ENCODE measurements around the gene DMWD.

Gene DMWD

DNA sequence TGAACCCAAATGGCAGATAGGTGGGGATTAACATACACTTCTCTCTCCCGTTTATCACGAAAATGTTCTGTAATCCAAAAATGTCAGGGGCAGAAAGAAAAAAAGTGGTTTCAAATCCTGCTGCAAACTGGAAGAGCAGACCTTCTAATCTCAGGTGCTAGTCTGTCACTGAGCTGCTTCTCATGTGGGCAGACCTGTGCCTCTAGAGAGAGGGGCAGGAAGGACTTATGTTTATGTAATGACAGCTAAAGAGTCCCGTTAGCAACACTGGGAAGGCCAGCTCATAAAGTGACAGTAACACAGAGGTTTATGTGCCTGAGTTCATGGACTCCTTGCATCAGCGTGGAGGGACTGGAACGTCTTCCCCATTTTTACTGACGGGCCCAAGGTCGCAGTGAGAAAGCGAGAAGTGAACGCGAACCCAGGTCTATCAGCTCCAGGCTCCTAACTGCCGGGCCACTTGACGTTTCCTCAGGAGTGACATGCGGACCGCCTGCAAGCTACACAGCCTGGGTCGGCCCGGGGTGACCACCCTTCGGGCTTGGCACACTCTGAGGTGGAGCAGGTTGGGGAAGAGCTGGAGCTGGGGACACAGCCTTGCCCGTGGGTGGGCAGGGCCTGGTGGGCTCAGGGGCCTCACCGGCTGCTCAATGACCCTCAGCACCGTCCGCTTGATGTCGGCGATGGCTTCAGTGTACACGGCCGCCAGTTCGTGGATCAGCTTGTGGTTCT lies 32.1 kb upstream of the DMWD start:
- Histone ChIP-seq H3K27me3 (ENCODE audit: control insufficient read depth in 5 of 5, insufficient read depth in 4 of 5, low read length in 5 of 5) (no peaks in the 10 kb centered on the region), H3K36me3 (ENCODE audit: control insufficient read depth in 5 of 5, insufficient read depth in 5 of 5, low read length in 5 of 5) (peaks cover 0 to 97% (median 96%) of the 10 kb centered on the region in 5 donors), H3K4me1 (ENCODE audit: control insufficient read depth in 5 of 5, insufficient read depth in 5 of 5, low read length in 5 of 5) (no peaks in the 10 kb centered on the region), H3K4me3 (ENCODE audit: low read depth in 1 of 5, low read length in 5 of 5) (no peak overlapping the region), H3K27ac (ENCODE audit: low read depth, low read length) (no peak overlapping the region), H3K9me3 (ENCODE audit: control insufficient read depth in 5 of 5, low read length in 5 of 5) (no peaks in the 10 kb centered on the region), H3K9ac (ENCODE audit: low read length in 5 of 5) (no peak overlapping the region)

DNA sequence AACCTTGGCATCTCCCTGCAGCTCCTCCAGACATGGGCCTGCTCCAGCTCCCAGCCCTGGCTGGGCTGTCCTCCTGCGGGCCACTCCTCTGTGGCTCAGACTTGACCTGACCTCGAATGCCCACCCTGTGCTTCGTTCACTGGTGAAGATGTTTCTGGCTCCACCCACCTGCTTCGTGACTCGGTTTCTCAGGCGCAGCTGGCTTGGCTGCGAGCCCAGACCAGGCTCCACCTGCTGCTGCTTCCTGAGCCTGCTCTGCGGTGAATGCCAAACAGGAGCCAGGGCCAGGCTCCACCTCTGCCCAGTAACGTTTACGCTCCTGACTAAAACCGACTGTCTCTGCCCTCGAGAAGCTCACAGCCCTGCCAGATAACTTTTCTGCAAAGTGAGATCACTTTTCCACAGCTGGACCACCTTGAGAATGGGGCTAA lies 31.4 kb upstream of the DMWD start:
- Histone ChIP-seq H3K9me3 (ENCODE audit: control insufficient read depth in 5 of 5, low read length in 5 of 5) (no peaks in the 10 kb centered on the region), H3K36me3 (ENCODE audit: control insufficient read depth in 5 of 5, insufficient read depth in 5 of 5, low read length in 5 of 5) (peaks cover 0 to 97% (median 94%) of the 10 kb centered on the region in 5 donors), H3K4me1 (ENCODE audit: control insufficient read depth in 5 of 5, insufficient read depth in 5 of 5, low read length in 5 of 5) (no peaks in the 10 kb centered on the region), H3K4me3 (ENCODE audit: low read depth in 1 of 5, low read length in 5 of 5) (no peak overlapping the region), H3K27ac (ENCODE audit: low read depth, low read length) (no peak overlapping the region), H3K27me3 (ENCODE audit: control insufficient read depth in 5 of 5, insufficient read depth in 4 of 5, low read length in 5 of 5) (no peaks in the 10 kb centered on the region), H3K9ac (ENCODE audit: low read length in 5 of 5) (no peak overlapping the region)

DNA sequence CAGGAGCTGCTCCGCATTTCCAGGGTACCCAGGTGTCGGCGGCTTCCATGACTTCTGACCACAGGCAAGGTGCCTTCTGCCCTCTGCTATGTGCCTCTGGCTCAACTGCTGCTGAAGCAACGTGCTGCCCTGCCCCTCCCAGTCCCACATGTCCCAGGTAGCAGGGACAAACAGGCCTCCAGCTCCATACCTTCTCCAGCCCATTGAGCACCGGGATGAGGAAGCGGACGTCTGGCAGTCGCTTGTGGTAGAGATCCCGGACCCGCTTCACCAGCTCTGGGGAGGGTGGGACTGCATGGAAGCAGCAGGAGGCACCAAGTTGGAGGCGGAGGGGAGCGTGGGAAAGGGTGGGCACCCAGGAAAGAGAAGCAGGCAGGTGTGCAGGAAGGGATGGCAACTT lies 30.5 kb upstream of the DMWD start:
- H3K4me1 ChIP-seq (ENCODE audit: control insufficient read depth in 5 of 5, insufficient read depth in 5 of 5, low read length in 5 of 5): no peaks in the 10 kb centered on the region
- H3K36me3 ChIP-seq (ENCODE audit: control insufficient read depth in 5 of 5, insufficient read depth in 5 of 5, low read length in 5 of 5): peaks cover 0 to 95% (median 85%) of the 10 kb centered on the region in 5 donors
- no peak overlapping the region for H3K4me3 ChIP-seq (ENCODE audit: low read depth in 1 of 5, low read length in 5 of 5)
- H3K9me3 ChIP-seq (ENCODE audit: control insufficient read depth in 5 of 5, low read length in 5 of 5): no peaks in the 10 kb centered on the region
- no peaks in the 10 kb centered on the region for H3K27me3 ChIP-seq (ENCODE audit: control insufficient read depth in 5 of 5, insufficient read depth in 4 of 5, low read length in 5 of 5)
- no peak overlapping the region for H3K9ac ChIP-seq (ENCODE audit: low read length in 5 of 5)
- H3K27ac ChIP-seq (ENCODE audit: low read depth, low read length): no peak overlapping the region

GRCh38 chr19:45822716-45823115 lies 30.1 kb upstream of the DMWD start:
- H3K9ac ChIP-seq (ENCODE audit: low read length in 5 of 5): no peak overlapping the region
- no peak overlapping the region for H3K27ac ChIP-seq (ENCODE audit: low read depth, low read length)
- H3K27me3 ChIP-seq (ENCODE audit: control insufficient read depth in 5 of 5, insufficient read depth in 4 of 5, low read length in 5 of 5): no peaks in the 10 kb centered on the region
- H3K4me3 ChIP-seq (ENCODE audit: low read depth in 1 of 5, low read length in 5 of 5): no peak overlapping the region
- H3K36me3 ChIP-seq (ENCODE audit: control insufficient read depth in 5 of 5, insufficient read depth in 5 of 5, low read length in 5 of 5): peaks cover 0 to 95% (median 81%) of the 10 kb centered on the region in 5 donors
- H3K4me1 ChIP-seq (ENCODE audit: control insufficient read depth in 5 of 5, insufficient read depth in 5 of 5, low read length in 5 of 5): no peaks in the 10 kb centered on the region
- no peaks in the 10 kb centered on the region for H3K9me3 ChIP-seq (ENCODE audit: control insufficient read depth in 5 of 5, low read length in 5 of 5)

DNA sequence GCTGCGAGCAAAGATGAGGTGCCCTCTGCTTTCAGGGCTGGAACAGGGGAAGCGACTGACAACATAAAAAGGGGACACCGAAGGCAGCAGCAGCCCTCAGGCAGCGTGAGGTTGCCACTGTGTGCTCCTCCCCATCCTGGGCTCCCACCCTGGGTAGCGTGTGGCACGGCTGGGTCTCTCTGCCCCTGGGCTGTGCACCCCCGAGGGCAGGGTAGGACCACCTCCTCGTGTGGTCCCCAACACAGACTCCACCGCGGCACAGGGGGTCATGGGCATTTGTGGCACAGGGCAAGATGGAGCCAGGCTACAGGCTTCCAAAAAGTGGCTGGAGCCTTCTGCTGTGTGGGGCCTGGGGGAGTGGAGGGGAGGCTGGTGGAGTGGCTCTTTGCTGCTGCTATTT lies 28.9 kb upstream of the DMWD start:
- no peak overlapping the region for H3K27ac ChIP-seq (ENCODE audit: low read depth, low read length)
- peaks cover 0 to 85% (median 69%) of the 10 kb centered on the region in 5 donors for H3K36me3 ChIP-seq (ENCODE audit: control insufficient read depth in 5 of 5, insufficient read depth in 5 of 5, low read length in 5 of 5)
- peaks cover 0 to 3% (median 0%) of the 10 kb centered on the region in 5 donors for H3K4me1 ChIP-seq (ENCODE audit: control insufficient read depth in 5 of 5, insufficient read depth in 5 of 5, low read length in 5 of 5)
- H3K9me3 ChIP-seq (ENCODE audit: control insufficient read depth in 5 of 5, low read length in 5 of 5): no peaks in the 10 kb centered on the region
- H3K4me3 ChIP-seq (ENCODE audit: low read depth in 1 of 5, low read length in 5 of 5): no peak overlapping the region
- no peaks in the 10 kb centered on the region for H3K27me3 ChIP-seq (ENCODE audit: control insufficient read depth in 5 of 5, insufficient read depth in 4 of 5, low read length in 5 of 5)
- no peak overlapping the region for H3K9ac ChIP-seq (ENCODE audit: low read length in 5 of 5)

- Histone ChIP-seq H3K9me3 (ENCODE audit: control insufficient read depth in 5 of 5, low read length in 5 of 5) (no peaks in the 10 kb centered on the region), H3K9ac (ENCODE audit: low read length in 5 of 5) (no peak overlapping the region), H3K27me3 (ENCODE audit: control insufficient read depth in 5 of 5, insufficient read depth in 4 of 5, low read length in 5 of 5) (no peaks in the 10 kb centered on the region), H3K4me1 (ENCODE audit: control insufficient read depth in 5 of 5, insufficient read depth in 5 of 5, low read length in 5 of 5) (peaks cover 0 to 3% (median 0%) of the 10 kb centered on the region in 5 donors), H3K36me3 (ENCODE audit: control insufficient read depth in 5 of 5, insufficient read depth in 5 of 5, low read length in 5 of 5) (peaks cover 0 to 80% (median 65%) of the 10 kb centered on the region in 5 donors), H3K4me3 (ENCODE audit: low read depth in 1 of 5, low read length in 5 of 5) (no peak overlapping the region), H3K27ac (ENCODE audit: low read depth, low read length) (no peak overlapping the region)
These were observed 28.5 kb upstream of the DMWD start for GRCh38 chr19:45821103-45821521.

- Histone ChIP-seq H3K4me1 (ENCODE audit: control insufficient read depth in 5 of 5, insufficient read depth in 5 of 5, low read length in 5 of 5) (peaks cover 0 to 7% (median 0%) of the 10 kb centered on the region in 5 donors), H3K9ac (ENCODE audit: low read length in 5 of 5) (no peak overlapping the region), H3K36me3 (ENCODE audit: control insufficient read depth in 5 of 5, insufficient read depth in 5 of 5, low read length in 5 of 5) (peaks cover 0 to 75% (median 59%) of the 10 kb centered on the region in 5 donors), H3K27me3 (ENCODE audit: control insufficient read depth in 5 of 5, insufficient read depth in 4 of 5, low read length in 5 of 5) (no peaks in the 10 kb centered on the region), H3K27ac (ENCODE audit: low read depth, low read length) (no peak overlapping the region), H3K9me3 (ENCODE audit: control insufficient read depth in 5 of 5, low read length in 5 of 5) (no peaks in the 10 kb centered on the region), H3K4me3 (ENCODE audit: low read depth in 1 of 5, low read length in 5 of 5) (no peak overlapping the region)
These were observed 27.9 kb upstream of the DMWD start for GRCh38 chr19:45820413-45821102.

- H3K4me3 ChIP-seq (ENCODE audit: low read depth in 1 of 5, low read length in 5 of 5): no peak overlapping the region
- H3K36me3 ChIP-seq (ENCODE audit: control insufficient read depth in 5 of 5, insufficient read depth in 5 of 5, low read length in 5 of 5): peaks cover 0 to 67% (median 51%) of the 10 kb centered on the region in 5 donors
- H3K4me1 ChIP-seq (ENCODE audit: control insufficient read depth in 5 of 5, insufficient read depth in 5 of 5, low read length in 5 of 5): peaks cover 0 to 12% (median 0%) of the 10 kb centered on the region in 5 donors
- H3K27me3 ChIP-seq (ENCODE audit: control insufficient read depth in 5 of 5, insufficient read depth in 4 of 5, low read length in 5 of 5): peaks cover 0 to 4% (median 2%) of the 10 kb centered on the region in 5 donors
- H3K27ac ChIP-seq (ENCODE audit: low read depth, low read length): no peak overlapping the region
- H3K9me3 ChIP-seq (ENCODE audit: control insufficient read depth in 5 of 5, low read length in 5 of 5): no peaks in the 10 kb centered on the region
- H3K9ac ChIP-seq (ENCODE audit: low read length in 5 of 5): no peak overlapping the region
These were observed 27.1 kb upstream of the DMWD start for GRCh38 chr19:45819769-45820168.

DNA sequence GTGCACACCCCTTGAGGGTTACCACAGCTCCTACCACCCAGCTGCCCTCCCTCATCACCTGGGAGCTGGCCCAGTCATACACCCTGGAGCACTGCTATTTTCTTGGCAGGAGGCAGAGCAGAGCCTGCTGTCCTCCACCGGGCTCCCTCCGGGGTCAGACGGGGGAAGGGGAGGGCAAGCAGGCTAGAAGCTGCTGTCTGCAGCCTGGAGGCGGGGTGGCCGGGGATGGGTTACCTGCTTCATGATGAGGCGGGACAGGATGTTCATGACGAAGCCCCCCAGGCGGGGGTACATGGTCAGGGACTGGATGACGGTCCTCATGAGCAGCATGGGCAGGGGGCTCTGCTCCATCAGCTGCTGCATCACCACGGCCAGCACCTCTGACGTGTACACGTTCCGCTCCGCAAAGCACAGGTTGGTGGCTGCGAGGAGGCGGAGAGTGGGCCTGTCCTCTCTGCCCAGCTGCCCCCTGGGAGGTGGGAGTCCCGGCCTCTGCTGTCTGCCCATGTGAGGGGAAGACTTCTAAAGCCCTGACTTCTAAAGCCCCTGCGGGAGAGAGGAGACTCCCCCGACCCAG lies 25.2 kb upstream of the DMWD start:
- H3K36me3 ChIP-seq (ENCODE audit: control insufficient read depth in 5 of 5, insufficient read depth in 5 of 5, low read length in 5 of 5): peaks cover 0 to 48% (median 35%) of the 10 kb centered on the region in 5 donors
- no peaks in the 10 kb centered on the region for H3K9me3 ChIP-seq (ENCODE audit: control insufficient read depth in 5 of 5, low read length in 5 of 5)
- no peak overlapping the region for H3K4me3 ChIP-seq (ENCODE audit: low read depth in 1 of 5, low read length in 5 of 5)
- peaks cover 0 to 10% (median 5%) of the 10 kb centered on the region in 5 donors for H3K27me3 ChIP-seq (ENCODE audit: control insufficient read depth in 5 of 5, insufficient read depth in 4 of 5, low read length in 5 of 5)
- H3K27ac ChIP-seq (ENCODE audit: low read depth, low read length): no peak overlapping the region
- H3K9ac ChIP-seq (ENCODE audit: low read length in 5 of 5): no peak overlapping the region
- peaks cover 0 to 12% (median 0%) of the 10 kb centered on the region in 5 donors for H3K4me1 ChIP-seq (ENCODE audit: control insufficient read depth in 5 of 5, insufficient read depth in 5 of 5, low read length in 5 of 5)
